HEK293 (cell line): ENCODE results near the gene CACNA1C.

Experiments
- CTCF ChIA-PET: fragments of 350-600 bp; formaldehyde crosslinking; extraction: SDS; loops from one replicate; lab custom pipeline; 2021; ENCODE audit warnings: antibody characterized with exemption; lab: Yijun Ruan, JAX
- POLR2A ChIA-PET: fragments of 300-600 bp; formaldehyde crosslinking; extraction: SDS; loops from one replicate; lab custom pipeline; 2020; ENCODE audit warnings: antibody characterized with exemption, inconsistent platforms; lab: Yijun Ruan, JAX
- H3K27ac ChIP-seq: fragments of 200-500 bp; sonication (Bioruptor generic); 2 replicates; pipeline ENCODE4 v1.5.1; 2014; ENCODE audit warnings: low read depth, low read length, control low read depth, inconsistent platforms; ENCODE audit errors: extremely low read depth
- H3K36me3 ChIP-seq, 2 experiments: fragments of 200-500 bp in 1 of 2; sonication (Bioruptor generic) in 1 of 2; 1 replicate in 1 of 2; 2 replicates in 1 of 2; pipeline ENCODE4 v1.5.1; 2014 to 2017; ENCODE audit warnings: inconsistent platforms in 2 of 2, low read length in 2 of 2; ENCODE audit not compliant: control insufficient read depth in 2 of 2, insufficient read depth in 1 of 2
- H3K4me1 ChIP-seq: fragments of 200-500 bp; sonication (Bioruptor generic); 2 replicates; pipeline ENCODE4 v1.5.1; 2014; ENCODE audit warnings: mild to moderate bottlenecking, low read length, inconsistent platforms; ENCODE audit not compliant: control insufficient read depth, insufficient read depth
- H3K4me3 ChIP-seq: 2 replicates; pipeline ENCODE4 v1.5.1; 2011; ENCODE audit warnings: low read depth, mild to moderate bottlenecking, control low read depth, low read length, moderate library complexity
- H3K9me3 ChIP-seq: fragments of 200-500 bp; sonication (Bioruptor generic); 2 replicates; pipeline ENCODE4 v1.5.1; 2014; ENCODE audit warnings: low read depth, low read length, inconsistent platforms; ENCODE audit not compliant: control insufficient read depth, insufficient read depth
- AEBP2 ChIP-seq: fragments of 450-650 bp; formaldehyde crosslinking; IDR thresholded peaks from 2 replicates; pipeline ENCODE4 v1.5.1; 2016; ENCODE audit warnings: missing biosample characterization, missing genetic modification characterization, borderline replicate concordance
- BCL11B ChIP-seq: fragments of 450-650 bp; formaldehyde crosslinking; IDR thresholded peaks from 2 replicates; pipeline ENCODE4 v1.5.1; 2016; ENCODE audit warnings: low read depth, missing biosample characterization, missing genetic modification characterization
- BCL6B ChIP-seq: fragments of 450-650 bp; formaldehyde crosslinking; IDR thresholded peaks from 2 replicates; pipeline ENCODE4 v1.5.1; 2017; ENCODE audit warnings: missing biosample characterization, missing genetic modification characterization
- OVOL3 ChIP-seq: fragments of 450-650 bp; formaldehyde crosslinking; IDR thresholded peaks from 2 replicates; pipeline ENCODE4 v1.5.1; 2016; ENCODE audit warnings: missing biosample characterization, missing genetic modification characterization
- REPIN1 ChIP-seq: fragments of 450-650 bp; formaldehyde crosslinking; IDR thresholded peaks from 2 replicates; pipeline ENCODE4 v1.5.1; 2017; ENCODE audit warnings: missing biosample characterization, missing genetic modification characterization, low read depth
- REST ChIP-seq: fragments of 450-650 bp; formaldehyde crosslinking; IDR thresholded peaks from 2 replicates; pipeline ENCODE4 v1.5.1; 2016; ENCODE audit warnings: missing biosample characterization, missing genetic modification characterization
- ZBTB21 ChIP-seq: fragments of 450-650 bp; formaldehyde crosslinking; IDR thresholded peaks from 2 replicates; pipeline ENCODE4 v1.5.1; 2017; ENCODE audit warnings: missing biosample characterization, missing genetic modification characterization
- ZNF184 ChIP-seq: fragments of 450-650 bp; IDR thresholded peaks from 2 replicates; pipeline ENCODE4 v1.5.1; 2018; ENCODE audit warnings: missing biosample characterization, mild to moderate bottlenecking, missing genetic modification characterization
- ZNF248 ChIP-seq: fragments of 450-650 bp; formaldehyde crosslinking; IDR thresholded peaks from 2 replicates; pipeline ENCODE4 v1.5.1; 2017; ENCODE audit warnings: missing biosample characterization, missing genetic modification characterization
- ZNF266 ChIP-seq: fragments of 450-650 bp; formaldehyde crosslinking; IDR thresholded peaks from 2 replicates; pipeline ENCODE4 v1.5.1; 2016; ENCODE audit warnings: missing biosample characterization, missing genetic modification characterization, low read depth
- ZNF280C ChIP-seq: fragments of 450-650 bp; formaldehyde crosslinking; IDR thresholded peaks from 2 replicates; pipeline ENCODE4 v1.5.1; 2016; ENCODE audit warnings: missing biosample characterization, missing genetic modification characterization
- ZNF302 ChIP-seq: fragments of 450-650 bp; formaldehyde crosslinking; IDR thresholded peaks from 2 replicates; pipeline ENCODE4 v1.5.1; 2016; ENCODE audit warnings: missing biosample characterization, missing genetic modification characterization, low read depth
- ZNF335 ChIP-seq: fragments of 450-650 bp; formaldehyde crosslinking; conservative IDR thresholded peaks from 2 replicates; pipeline ENCODE4 v1.5.1; 2016; ENCODE audit warnings: missing biosample characterization, missing genetic modification characterization
- ZNF37A ChIP-seq: fragments of 450-650 bp; IDR thresholded peaks from 2 replicates; pipeline ENCODE4 v1.5.1; 2018; ENCODE audit warnings: missing biosample characterization, missing genetic modification characterization
- ZNF510 ChIP-seq: fragments of 450-650 bp; formaldehyde crosslinking; IDR thresholded peaks from 2 replicates; pipeline ENCODE4 v1.5.1; 2018; ENCODE audit warnings: mild to moderate bottlenecking, missing genetic modification characterization, missing biosample characterization; ENCODE audit not compliant: insufficient replicate concordance
- ZNF561 ChIP-seq: fragments of 450-650 bp; IDR thresholded peaks from 2 replicates; pipeline ENCODE4 v1.5.1; 2018; ENCODE audit warnings: missing biosample characterization, missing genetic modification characterization, borderline replicate concordance
- ZNF645 ChIP-seq: fragments of 450-650 bp; formaldehyde crosslinking; IDR thresholded peaks from 2 replicates; pipeline ENCODE4; 2016; ENCODE audit warnings: missing biosample characterization, missing genetic modification characterization
- ZNF768 ChIP-seq: fragments of 450-650 bp; formaldehyde crosslinking; IDR thresholded peaks from 2 replicates; pipeline ENCODE4 v1.5.1; 2018; ENCODE audit warnings: missing biosample characterization, mild to moderate bottlenecking, missing genetic modification characterization
- ZNF792 ChIP-seq: fragments of 450-650 bp; formaldehyde crosslinking; IDR thresholded peaks from 2 replicates; pipeline ENCODE4 v1.5.1; 2016; ENCODE audit warnings: missing biosample characterization, missing genetic modification characterization
- ZXDB ChIP-seq: fragments of 450-650 bp; formaldehyde crosslinking; IDR thresholded peaks from 2 replicates; pipeline ENCODE4 v1.5.1; 2016; ENCODE audit warnings: missing biosample characterization, missing genetic modification characterization

Gene CACNA1C

GRCh38 chr12:2486796-2487195 lies 434.0 kb downstream of the CACNA1C start:
- no peak overlapping the region for H3K4me3 ChIP-seq
- TF ChIP-seq ZNF645 (tag by site-specific recombination) (no peak), ZNF37A (no peak), REPIN1 (tag by site-specific recombination) (no peak), ZNF248 (tag by site-specific recombination) (no peak), ZNF302 (tag by site-specific recombination) (no peak), BCL6B (no peak), OVOL3 (tag by site-specific recombination) (no peak), REST (no peak), ZNF335 (tag by site-specific recombination) (no peak), ZNF266 (tag by site-specific recombination) (no peak), ZBTB21 (tag by site-specific recombination) (no peak), ZNF510 (tag by site-specific recombination) (no peak), ZXDB (tag by site-specific recombination) (no peak), AEBP2 (tag by site-specific recombination) (no peak), BCL11B (tag by site-specific recombination) (no peak), ZNF561 (tag by site-specific recombination) (no peak), ZNF792 (no peak), ZNF768 (tag by site-specific recombination) (no peak), ZNF184 (tag by site-specific recombination) (no peak), ZNF280C (no peak)
- H3K9me3 ChIP-seq, result no peaks in the 10 kb centered on the region
- no peak overlapping the region for H3K27ac ChIP-seq
- ChIA-PET POLR2A (no interaction called here), CTCF (interaction anchor here (0.8 kb wide), 1 partner anchor 147 kb away, joined by 3 read pairs; no protein-coding TSS in a partner anchor)
- no peaks in the 10 kb centered on the region for H3K4me1 ChIP-seq
- H3K36me3 ChIP-seq, result no peaks in the 10 kb centered on the region
